Stimulated activated CD8-positive, alpha-beta memory T cell treated with anti-CD3 and anti-CD28 coated beads, Interleukin-2, amount 100 ng/mL, for 1 hour (primary cell): ENCODE data around the gene ACVR1B.

Experiments
- DNase-seq, 2 donors: peaks; one replicate each; pipeline ENCODE4 v3.0.0-alpha.2; 2020; ENCODE audit warnings: low read depth in 2 of 2

The ACVR1B gene

DNA sequence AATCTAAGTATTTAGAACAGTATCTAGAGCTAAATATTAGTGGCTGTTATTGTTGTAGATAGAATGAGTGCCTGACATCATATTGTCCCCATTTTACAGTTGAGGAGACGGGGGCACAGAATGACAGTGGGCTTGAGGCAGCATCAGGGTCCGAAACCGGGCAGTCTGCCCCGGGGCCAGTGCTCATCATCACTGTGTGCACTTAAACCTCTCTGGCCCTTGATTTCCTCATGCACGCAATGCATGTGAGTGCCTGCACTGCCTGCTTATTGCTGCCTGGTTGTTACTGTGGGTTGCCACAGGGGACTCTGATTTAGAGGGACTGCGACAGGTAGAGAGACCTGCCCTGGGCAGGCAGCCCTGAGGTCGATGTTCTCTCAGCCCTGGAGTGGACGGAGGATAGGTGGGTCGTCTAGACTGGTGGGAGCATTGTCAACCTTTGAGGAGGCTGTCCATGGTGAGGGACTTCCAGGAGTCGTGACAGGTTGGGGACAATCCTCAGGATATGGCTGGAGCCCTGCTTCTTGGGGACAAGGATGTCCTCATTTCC lies 34.4 kb upstream of the ACVR1B start:
- DNase-seq, result no peak

DNA sequence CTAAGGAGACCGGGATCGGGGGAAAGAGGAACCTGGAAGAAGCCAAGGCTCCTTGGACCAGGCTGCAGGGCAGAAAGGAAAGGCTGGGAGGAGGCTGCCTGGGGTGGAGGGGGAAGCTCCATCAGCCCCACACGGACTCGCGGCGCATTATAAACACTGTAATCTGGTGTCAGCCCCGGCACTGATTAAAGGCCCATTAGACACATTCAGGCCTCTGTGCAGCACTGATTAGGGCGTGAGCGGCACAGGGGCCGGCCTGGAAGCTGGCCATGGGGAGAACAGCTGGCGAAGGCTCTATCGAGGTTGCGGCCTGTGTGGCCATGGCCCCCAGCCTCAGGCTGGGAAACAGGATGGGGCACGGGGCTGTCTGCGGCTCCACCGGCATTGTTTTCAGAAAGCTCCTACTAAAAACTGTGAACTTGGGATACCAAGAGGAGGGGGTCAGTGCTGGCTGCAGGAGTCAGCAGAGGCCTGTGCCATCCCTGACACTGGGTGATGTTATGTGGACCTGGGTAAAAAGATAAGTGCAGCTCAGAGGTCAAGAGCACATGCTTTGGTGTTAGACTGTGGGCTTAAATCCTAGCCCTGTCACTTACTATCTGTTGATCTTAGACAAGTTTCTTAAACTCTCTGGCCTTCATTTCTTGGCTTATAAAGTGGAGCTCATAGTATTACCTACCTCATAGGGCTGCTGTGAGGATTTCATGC lies 33.6 kb upstream of the ACVR1B start:
- no peak for DNase-seq

DNA sequence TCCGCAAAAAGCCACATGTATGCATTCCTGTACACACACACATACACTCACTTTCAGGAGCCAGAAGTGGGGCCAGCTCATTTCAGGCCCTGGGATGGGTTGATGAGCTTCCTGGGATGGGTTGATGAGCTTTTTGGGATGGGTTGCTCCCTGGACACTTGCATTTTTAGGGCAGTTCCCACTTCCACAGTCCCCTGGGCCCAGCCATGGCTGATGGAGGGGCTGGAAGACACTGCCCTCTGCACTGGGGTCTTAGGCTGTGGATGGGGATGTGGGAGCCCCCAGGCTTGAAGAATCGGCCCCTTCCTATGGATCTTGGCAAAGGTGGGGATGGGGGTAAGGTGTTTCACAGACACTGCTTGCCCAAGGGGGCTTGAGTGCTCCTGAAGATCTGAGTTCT lies 31.5 kb upstream of the ACVR1B start:
- no peak for DNase-seq

DNA sequence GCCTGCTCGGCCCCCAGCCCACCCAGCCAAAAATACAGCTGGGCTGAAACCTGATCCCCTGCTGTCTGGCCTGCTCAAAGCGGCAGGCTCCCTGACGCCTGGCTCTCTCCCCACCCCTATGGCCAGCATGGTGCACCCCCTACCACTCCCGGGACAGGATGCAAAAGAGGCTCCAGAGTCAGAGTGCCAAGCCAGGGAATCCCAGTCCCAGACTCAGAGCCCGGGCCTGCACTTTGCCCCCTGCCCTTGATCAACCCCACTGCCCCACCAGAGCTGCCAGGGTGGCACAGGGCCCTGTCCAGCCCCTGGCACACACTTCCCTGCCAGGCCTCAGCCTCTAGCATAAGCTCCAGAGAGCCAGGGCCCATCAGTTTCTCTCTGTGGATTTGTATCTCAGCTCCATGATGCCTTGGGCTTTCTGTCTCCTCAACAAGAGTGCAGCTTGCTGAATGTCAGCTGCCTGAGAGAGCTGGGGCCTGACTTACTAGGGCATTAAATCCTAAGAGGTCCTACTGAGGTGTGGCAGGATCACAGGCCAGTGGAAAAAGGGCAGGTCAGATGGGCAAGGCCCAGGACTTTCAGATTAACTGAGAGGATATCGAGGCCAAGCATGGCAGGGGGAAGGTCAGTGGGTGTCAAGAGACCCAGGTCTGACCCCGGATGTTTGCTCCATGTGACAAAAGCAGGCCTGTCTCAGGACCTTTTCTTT lies 30.3 kb upstream of the ACVR1B start:
- no peak for DNase-seq

DNA sequence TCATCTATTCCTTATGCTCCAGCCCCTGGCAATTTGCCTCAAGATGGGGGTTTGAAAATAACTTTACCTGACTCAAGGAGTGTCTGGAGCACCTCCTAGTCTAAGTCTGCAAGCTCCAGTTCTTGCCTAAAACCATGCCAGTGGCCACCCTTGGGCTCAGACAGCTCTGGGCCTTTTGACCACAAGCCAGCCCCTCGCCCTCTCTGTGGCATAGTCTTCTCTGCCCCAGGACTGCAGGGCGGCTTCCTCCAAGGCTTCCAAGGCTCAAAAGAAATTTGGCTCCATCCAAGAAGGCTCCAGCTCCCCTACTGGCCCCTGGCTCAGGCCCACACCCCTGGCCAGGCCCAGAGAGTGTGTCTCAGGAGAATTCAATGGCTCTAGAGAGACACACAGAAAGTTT lies 29.4 kb upstream of the ACVR1B start:
- DNase-seq, result no peak

DNA sequence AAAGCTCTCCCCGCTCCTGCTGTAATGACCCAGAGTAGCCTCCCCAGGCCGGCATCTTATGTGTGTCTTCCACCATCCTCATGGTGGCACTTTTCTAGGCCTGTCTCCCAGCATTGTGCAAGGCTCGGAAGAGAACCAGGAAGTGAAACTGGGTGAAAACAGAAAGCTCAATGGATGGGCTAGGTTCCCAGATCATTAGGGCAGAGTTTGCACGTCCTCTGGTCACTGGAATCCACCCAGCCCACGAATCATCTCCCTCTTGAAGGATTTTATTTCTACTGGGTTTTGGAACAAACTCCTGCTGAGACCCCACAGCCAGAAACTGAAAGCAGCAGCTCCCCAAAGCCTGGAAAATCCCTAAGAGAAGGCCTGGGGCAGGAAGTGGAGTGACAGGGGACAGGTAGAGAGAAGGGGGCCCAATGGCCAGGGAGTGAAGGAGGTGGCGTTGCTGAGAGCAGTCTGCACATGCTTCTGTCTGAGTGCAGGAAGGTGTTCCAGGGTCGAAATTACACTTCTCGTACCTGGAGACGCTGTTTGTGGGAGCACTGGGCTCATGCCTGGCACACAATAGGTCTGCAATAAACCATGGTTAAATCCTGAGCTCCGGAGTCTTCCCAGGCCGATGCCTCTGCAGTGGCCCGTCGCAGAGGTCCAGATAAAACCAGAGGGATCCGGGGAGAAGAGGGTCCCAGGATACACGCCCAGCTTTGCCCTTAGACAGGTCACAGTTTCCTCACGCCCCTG lies 28.6 kb upstream of the ACVR1B start:
- DNase-seq, result no peak

DNA sequence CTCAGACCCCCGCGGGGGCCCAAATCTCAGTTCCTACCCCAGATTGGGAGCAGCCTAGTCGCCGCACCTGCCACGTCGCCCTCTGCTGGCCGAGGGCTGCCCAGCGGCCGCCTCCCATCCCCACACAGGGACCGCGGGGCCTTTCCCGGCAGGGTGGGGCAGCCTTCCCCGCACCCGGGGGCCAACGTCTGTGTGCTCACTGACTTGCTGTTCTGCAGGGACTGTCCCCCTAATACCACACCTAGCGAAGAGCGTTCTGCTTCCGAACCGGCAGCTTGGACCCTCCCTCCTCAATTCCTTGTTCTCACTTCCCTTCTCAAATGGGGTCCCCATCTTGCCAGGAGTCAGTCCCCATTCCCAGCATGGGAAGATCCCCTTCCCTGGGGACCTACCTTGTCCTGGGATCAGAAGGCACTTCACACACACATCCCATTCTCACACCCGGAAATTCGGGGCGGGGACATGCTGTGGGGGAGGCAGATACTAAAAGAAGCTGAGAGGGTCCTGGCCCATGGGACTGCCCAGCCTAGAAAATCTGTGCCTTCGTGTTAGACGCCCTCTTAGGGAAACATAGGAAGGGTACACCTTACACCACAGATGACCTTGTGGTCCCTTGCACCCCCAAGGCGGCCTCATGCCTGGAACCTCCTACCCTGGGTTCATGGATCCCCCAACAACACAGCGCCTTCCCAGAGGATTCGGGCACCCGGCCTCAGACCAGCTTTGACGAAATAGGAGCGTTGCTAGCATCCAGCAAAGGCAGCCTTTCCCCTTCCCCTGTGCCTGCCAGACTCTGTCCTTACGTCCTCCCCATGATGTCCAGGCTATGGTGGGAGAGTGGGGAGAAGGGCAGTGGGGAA lies 27.8 kb upstream of the ACVR1B start:
- DNase-seq, result peak; percentile 23 to 29

DNA sequence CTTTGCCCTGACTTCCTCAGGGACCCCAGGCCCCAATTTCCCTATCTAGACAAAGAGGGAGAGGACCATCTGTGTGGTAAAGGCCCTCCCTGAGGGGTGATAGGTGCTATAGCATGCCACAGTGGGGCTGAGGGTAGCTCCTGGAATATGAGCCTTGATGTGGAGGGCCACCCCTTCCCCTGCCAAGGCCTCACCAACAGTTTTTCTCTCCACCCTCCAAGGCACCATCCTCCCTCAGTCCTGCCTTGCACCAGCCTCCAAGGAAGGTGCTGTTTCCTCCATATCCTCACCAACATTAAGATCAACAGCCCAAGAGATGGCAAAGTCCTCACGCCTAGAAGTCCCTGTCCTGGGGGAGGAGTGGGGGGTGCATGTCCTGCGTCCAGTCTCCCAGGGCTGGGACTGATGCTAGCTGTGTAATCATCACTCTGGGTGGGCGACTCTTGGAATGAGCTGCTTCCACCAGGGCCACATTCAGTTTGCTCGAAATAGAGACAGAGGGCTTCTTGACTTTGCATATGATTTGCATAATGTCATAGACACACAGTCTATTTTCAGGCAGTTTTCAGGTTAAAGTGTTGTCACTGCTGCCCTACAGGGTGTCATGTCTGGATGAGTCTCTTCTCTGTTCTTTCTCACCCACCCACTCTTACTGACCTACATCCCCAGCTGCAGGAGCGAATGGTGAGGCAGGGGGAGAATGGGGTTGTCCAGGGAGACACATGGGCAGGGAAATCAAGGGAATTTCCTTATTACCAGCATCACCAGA lies 26.8 kb upstream of the ACVR1B start:
- no peak for DNase-seq

DNA sequence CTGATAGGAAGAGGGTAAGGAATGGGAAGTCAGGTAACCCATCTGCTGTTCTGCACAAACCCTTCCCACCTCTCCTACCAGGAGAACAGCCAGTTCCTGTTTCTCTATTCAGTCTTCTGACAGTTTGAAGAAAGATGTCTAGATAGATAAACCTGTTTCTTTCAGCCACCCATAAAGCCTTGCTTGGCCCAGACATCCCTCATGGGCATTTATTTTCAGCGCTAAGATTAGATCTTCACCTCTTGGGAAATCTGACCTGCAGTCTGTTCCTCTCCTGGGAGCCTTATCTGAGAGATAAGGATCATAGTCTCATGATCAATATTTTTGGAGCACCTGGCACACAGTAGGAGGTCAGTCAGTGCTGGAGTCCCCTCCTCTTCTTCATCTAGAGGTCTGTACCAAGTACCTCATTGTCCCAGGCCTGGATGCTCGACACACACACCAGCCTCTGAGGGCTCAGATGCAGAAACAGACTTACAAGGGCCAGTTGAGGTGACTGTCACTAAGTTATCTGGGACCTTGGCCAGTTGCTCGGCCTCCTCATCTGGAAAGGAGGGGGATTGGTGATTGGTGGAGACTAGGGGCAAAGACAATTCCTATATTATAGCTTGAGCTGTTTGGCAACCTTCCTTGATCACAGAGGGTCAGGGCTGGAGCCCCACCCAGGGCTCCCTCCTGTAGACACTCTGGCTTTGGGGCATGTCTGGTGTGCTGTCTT lies 26.0 kb upstream of the ACVR1B start:
- DNase-seq, result no peak

DNA sequence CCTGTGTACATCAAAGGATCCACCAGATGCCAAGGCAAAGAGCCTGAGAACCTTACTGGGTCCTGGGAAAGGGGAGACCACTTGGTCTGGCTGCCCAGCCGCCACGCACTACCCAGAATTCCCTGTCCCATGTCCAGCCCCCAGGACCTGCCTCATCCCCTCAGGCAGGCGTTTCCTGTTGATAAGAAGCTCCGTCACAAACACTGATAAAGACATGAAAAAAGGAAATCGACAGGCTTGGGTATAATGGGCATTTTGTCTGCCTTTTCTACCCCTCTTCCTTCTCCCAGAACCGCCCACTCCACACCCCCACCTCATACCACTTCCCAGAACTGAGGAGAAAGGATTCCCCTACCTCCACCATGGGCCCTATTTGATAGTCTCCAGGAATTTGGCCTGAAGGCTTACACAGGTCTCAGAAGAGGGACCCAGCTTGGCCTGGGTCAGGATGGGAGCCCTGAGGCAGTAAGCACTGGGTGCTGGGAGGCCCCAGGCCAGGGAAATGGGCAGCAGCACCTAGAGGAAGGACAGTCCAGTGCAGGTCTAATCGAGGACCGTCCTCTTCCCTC lies 25.4 kb upstream of the ACVR1B start:
- no peak for DNase-seq

DNA sequence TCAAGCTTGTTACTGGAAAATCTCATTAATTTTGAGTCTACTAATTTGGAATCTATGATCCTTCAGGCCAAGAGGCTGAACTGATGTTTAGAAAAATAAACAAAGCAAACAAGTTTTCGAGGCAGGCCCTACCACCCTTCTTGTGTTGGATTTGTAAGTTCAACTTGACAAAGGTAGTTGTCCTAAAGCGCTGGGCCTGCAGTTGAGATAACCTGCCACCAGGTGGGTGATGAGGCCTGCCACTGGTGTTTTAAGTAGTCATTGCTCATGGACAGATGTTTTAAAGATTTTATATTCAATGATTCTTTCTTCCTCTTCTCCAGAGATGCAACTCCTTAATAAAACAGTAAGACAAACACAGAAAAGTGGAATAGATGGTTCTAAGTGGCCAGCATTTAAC lies 24.8 kb upstream of the ACVR1B start:
- peak in 1 of 2 donors; percentile 13 for DNase-seq

DNA sequence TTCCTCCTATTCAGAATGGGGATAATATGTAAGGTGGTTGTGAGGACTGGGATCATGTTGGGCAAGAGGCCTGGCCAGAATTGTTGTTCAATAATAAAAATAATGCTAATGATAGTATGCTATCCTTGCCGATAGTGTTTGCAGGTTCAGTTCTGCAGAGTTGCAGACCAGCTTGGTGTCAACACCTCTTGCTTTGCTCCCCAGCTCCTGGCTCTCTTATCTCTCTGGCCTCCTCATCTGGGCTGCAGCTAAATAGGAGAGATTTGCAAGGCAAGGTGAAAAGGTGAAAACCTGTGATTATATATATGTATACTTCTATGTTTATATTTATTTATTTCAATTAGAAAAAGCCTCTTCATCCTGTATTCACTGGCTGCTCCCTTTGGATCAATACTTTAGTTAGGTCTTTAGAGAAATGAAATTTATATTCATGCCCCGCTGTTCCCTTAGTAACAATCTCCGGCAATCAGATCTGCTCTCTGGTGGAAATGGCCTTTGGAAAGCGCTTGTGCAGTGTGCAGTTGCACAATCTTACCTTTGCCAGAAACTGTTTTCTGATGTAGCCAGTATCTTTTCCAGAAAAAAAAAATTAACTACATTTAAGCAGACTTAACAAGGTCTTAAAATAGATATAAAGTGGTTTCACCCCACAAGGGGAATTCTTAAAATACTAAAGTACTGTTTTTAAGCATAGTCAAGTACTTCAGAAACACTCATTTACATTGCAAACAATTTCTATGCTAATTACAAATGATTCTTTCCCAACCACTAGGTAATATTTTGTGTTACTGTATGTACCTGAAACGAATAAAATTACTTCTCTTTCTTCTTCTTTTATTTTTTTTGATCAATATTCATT lies 19.1 kb upstream of the ACVR1B start:
- no peak for DNase-seq

DNA sequence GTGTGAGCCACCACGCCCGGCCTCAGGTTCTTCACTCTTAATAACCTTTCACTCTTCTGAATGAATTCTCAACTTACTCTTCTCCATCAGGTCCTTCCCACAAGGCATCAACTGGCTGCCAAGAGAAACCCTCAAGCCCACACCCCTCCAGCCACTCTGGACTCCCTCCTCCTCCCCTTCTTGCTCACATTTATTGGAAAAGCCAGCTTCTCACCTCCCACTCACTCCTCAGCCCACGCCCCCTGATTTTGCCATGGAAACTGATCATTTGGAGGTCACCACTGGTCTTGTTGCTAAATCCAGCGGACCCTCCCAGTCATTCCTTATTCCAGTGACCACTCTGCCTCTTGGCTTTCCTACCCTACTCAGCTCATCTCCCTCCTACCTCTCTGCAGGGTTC lies 17.4 kb upstream of the ACVR1B start:
- DNase-seq, result no peak

DNA sequence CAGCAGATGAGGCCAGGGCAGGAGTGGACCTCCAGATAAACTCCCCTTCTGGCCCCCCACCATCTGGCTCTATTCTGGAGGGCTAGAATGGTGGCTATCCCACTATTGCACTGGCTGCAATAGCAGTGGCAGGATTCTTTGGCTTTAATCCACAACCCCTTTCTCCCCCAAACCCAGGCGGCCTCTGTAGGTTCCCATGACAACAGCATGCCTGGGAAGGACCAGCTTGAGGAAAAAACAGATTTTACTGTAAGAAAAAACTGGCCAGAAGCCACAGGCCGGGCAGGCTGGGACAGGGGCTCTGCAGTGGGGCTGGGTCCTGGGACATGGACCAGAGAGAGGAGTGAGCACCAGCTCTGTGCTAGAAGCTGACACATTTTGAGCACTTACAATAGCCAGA lies 13.6 kb upstream of the ACVR1B start:
- DNase-seq, result no peak

DNA sequence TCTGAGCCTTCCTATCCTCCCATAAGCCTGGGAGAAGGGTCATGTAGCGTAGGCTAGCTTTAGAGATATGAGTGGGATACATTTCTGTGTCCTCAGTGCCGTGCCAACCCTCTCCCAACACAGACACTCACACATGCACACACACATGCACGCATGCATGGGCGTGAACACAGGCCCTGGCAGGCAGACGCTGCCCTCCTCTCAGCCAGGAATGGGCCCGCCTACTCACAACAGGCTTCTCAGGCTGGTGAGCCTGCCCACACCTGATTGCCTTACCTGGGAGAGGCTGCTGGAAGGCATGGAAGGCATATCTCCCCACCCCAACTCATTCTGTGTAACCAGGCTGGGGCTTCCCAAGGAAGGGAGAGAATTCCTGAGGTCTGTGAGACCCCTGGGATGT lies 12.8 kb upstream of the ACVR1B start:
- no peak for DNase-seq

DNA sequence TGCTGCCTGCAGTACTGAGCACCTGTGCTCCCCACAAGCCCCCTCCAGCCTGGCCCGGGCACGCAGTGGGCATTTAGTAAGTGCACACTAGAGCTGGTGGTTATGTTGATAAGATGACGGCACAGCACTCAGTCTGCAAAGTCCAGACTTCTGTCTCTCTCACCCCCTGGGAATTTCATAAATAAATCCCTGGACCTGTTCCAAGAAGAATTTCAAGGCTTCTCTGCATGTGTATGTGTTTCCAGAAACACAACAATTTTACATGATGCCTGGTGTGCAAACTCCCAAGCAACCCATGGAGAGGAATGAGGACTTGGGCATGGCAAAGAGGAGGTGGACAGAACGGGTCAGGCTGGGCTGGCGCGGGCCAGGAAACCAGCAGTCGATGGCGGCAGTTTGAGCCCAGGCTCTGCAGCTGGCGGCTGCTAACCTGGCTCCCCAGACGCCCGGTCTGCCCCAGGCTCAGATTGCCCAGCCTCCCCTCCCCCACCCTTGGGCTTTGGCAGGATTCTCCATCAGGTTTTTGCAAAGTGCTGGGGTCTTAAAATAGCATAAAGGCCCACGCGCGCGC lies 10.4 kb upstream of the ACVR1B start:
- DNase-seq, result no peak

DNA sequence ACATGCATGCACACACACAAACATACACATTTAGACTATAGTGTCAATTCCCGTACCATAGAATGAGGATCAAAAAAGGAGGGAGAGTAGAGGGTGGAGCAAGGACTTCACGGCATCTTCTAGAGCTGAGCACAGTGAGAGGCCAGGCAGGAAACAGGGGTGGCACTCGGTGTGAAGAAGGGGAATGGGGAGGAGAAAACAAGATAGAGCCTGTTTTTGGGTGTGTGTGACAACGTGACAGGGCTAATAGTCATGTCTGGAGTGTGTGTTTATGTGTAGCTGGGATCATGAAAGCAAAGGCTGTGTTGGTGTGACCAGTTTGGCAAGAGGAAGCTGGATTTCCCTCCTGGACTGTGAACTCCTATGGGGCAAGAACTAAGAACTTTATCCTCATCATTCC lies 9.9 kb upstream of the ACVR1B start:
- DNase-seq, result no peak

DNA sequence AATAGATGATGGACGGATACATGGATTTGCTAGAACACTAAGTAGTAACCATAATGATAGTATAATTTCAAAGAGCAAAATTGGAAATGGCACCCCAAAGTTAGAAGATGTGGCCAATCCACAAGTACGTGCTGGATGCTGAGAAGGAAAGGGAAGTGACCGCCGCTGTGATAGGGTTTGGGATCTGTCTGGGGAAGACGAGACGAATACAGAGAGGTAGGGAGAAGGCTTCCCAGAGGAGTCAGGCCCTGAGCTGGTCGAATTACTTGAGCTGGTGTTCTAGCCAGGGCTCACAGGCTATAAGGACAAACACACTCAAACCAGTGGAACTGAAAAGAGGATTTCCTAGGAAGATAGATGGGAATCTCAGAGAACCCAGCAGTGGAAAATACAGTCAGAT lies 9.4 kb upstream of the ACVR1B start:
- DNase-seq, result no peak
